Neural crest cell (in vitro differentiated cells): ENCODE measurements around the gene SEMA4D. TPM values are rescaled to one million over a fixed set of nuclear protein-coding genes. Genes with fewer than 3 reads are reported as not detected.
A peak's percentile ranks its signal among the peaks of the same experiment; 100 is the strongest.

ENCODE experiments used
- DNase-seq: peaks from one replicate; pipeline ENCODE4 v3.0.0; 2021; ENCODE audit warnings: low read depth, mixed read lengths, low spot score
- H3K27ac Mint-ChIP-seq: one replicate; pipeline ENCODE4 v1.8.0; 2021; ENCODE audit warnings: mild to moderate bottlenecking, mixed read lengths; ENCODE audit not compliant: unreplicated experiment
- H3K27me3 Mint-ChIP-seq: 2 replicates; pipeline ENCODE4 v1.8.0; 2021; ENCODE audit warnings: low read depth, mild to moderate bottlenecking, mixed read lengths
- H3K36me3 Mint-ChIP-seq: 2 replicates; pipeline ENCODE4 v1.8.0; 2021; ENCODE audit warnings: low read depth, mild to moderate bottlenecking, mixed read lengths
- H3K4me1 Mint-ChIP-seq: 2 replicates; pipeline ENCODE4 v1.8.0; 2021; ENCODE audit warnings: mixed read lengths
- H3K4me3 Mint-ChIP-seq: one replicate; pipeline ENCODE4 v1.8.0; 2021; ENCODE audit warnings: mild to moderate bottlenecking, mixed read lengths
- H3K9me3 Mint-ChIP-seq: 2 replicates; pipeline ENCODE4 v1.8.0; 2021; ENCODE audit warnings: mixed read lengths
- total RNA-seq: library from RNA; stranded (reverse); gene quantifications from 2 replicates; pipeline ENCODE4 v1.2.1, GENCODE V29; 2021
- TF ChIP-seq, protein P1 (sequence below): fragments of 200-600 bp; sonication (generic); conservative IDR thresholded peaks from 2 replicates; pipeline ENCODE4 v1.5.0; 2021; ENCODE audit warnings: antibody characterized with exemption, mild to moderate bottlenecking

Gene SEMA4D
- total RNA-seq, 1 donor from 2014 or later: 33.5 TPM

DNA sequence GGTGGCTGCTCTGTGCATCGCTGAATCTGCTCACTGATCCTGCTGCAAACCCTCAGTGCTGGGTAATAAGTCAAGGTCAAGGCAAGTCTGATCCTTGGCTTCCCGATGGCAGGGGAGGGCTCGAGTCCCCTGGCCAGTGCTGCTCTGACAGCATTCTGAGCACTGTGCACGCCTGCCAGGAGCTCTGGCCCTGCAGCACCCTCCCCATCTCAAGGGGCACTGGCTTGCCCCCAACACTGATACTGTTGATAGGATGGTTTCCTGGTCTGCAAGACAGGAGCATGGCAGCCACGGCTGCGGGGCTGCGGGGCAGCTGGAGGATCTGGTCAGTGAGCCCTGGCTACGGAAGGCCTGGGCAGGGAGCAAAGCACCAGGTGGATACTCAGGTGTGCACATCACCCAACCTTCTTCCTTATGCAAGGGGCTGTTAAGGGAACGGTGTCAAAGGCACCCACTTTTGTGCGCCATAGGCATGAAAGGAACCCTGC, 107.8 kb downstream of the SEMA4D start:
- Mint-ChIP-seq H3K36me3 (peaks cover 11% of the 10 kb centered on the region), H3K27ac (no peak overlapping the region)

DNA sequence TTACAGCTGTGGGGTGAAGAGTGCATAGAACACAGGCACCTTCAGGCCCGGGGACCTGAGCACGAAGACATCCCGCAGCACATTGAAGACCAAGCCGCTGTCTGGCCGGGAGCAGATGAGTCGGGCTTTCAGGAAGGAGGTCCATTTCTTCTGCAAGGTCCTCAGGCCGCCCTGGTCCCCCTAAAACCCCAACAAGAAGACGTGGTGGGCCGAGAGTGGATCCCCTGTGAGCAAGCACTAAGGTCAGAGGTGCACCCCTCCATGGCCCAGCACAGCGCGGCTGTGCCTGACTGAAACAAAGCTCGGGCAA, 109.1 kb downstream of the SEMA4D start:
- peaks cover 11% of the 10 kb centered on the region for H3K36me3 Mint-ChIP-seq
- H3K27me3 Mint-ChIP-seq: peaks cover 2% of the 10 kb centered on the region
- TF ChIP-seq, protein P1, sequence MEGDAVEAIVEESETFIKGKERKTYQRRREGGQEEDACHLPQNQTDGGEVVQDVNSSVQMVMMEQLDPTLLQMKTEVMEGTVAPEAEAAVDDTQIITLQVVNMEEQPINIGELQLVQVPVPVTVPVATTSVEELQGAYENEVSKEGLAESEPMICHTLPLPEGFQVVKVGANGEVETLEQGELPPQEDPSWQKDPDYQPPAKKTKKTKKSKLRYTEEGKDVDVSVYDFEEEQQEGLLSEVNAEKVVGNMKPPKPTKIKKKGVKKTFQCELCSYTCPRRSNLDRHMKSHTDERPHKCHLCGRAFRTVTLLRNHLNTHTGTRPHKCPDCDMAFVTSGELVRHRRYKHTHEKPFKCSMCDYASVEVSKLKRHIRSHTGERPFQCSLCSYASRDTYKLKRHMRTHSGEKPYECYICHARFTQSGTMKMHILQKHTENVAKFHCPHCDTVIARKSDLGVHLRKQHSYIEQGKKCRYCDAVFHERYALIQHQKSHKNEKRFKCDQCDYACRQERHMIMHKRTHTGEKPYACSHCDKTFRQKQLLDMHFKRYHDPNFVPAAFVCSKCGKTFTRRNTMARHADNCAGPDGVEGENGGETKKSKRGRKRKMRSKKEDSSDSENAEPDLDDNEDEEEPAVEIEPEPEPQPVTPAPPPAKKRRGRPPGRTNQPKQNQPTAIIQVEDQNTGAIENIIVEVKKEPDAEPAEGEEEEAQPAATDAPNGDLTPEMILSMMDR: no peak
- H3K27ac Mint-ChIP-seq: no peak overlapping the region
- no peaks in the 10 kb centered on the region for H3K9me3 Mint-ChIP-seq
- H3K4me3 Mint-ChIP-seq: no peak overlapping the region
- no peak for DNase-seq
- H3K4me1 Mint-ChIP-seq: no peaks in the 10 kb centered on the region

More for the DNA sequence above, 107.8 kb downstream of the SEMA4D start:
- DNase-seq: no peak
- Mint-ChIP-seq H3K4me1 (no peaks in the 10 kb centered on the region), H3K27me3 (peaks cover 3% of the 10 kb centered on the region), H3K4me3 (no peak overlapping the region), H3K9me3 (no peaks in the 10 kb centered on the region)
- TF ChIP-seq, protein P1: no peak

DNA sequence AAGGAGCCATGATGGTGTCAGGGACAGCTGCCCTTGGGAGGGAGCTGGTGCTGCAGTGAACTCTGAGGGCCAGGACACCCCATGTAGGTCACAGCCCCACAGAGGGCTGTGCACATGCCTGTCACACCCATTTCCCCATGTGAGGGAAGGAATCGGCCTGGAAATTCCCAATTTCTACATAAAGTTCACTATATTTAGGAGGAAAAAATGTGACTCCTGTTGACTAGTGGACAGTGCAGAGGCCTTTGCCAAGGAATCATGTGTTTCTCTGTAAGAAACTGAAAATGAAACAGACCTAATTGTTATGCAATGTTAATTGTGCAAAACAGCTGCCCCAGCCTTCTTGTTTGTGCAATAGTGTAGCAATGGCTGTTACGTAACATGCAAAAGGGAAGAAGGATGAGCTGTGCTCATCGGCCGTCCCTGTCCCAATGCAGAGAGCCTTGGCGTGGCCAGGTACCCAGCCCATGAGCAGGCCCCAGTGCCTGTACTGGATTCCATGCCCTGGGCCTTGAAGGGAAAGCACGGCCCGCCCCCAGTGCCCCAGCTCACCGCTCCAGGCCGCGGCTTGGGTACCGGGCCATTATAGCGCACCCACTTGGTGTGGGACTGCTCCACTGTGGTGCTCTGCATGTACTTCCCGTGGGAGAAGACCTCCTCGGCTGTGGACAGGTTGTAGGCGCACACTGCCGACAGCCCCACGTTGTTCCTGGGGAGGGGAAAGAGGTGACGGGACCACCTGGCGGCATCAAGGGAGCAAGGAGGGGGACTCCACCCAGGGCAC, 109.6 kb downstream of the SEMA4D start:
- no peaks in the 10 kb centered on the region for H3K4me1 Mint-ChIP-seq
- H3K36me3 Mint-ChIP-seq: peaks cover 11% of the 10 kb centered on the region
- no peak overlapping the region for H3K4me3 Mint-ChIP-seq
- TF ChIP-seq, protein P1: no peak
- H3K9me3 Mint-ChIP-seq: no peaks in the 10 kb centered on the region
- H3K27me3 Mint-ChIP-seq: no peaks in the 10 kb centered on the region
- no peak for DNase-seq
- peak overlapping the region; percentile 67 for H3K27ac Mint-ChIP-seq

DNA sequence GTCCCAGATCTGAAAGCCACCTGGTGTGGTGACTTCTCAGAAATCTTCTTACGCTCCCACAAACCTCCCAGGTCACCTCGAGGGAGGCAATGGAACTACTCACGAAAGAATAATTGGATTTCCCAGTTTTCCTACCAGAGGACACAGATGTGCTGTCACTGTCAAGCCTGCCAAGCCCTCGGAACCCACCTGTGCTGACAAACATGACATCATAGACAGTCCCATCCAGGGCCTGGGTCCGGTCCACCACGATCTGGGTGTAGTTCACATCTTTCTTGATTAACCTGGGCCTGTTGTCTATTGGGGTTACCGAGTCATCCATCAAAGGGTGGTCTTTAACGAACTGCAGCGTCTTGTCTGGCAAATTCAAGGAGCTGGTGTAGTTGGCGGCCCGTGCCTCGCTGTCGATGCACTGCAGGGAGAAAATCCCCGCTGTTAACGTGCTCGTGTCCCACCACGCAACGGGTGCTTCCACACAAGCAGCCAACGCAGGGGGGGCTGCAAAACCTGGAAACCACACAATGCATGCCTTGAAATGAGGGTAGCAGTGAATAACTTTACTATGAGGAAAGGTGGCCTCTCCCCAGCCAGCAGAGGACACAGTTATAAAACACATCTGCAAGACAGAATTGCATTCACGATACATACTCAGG, 110.6 kb downstream of the SEMA4D start:
- no peaks in the 10 kb centered on the region for H3K9me3 Mint-ChIP-seq
- peaks cover 6% of the 10 kb centered on the region for H3K36me3 Mint-ChIP-seq
- H3K4me3 Mint-ChIP-seq: no peak overlapping the region
- DNase-seq: no peak
- TF ChIP-seq, protein P1: no peak
- no peak overlapping the region for H3K27ac Mint-ChIP-seq
- H3K27me3 Mint-ChIP-seq: no peaks in the 10 kb centered on the region
- H3K4me1 Mint-ChIP-seq: no peaks in the 10 kb centered on the region

DNA sequence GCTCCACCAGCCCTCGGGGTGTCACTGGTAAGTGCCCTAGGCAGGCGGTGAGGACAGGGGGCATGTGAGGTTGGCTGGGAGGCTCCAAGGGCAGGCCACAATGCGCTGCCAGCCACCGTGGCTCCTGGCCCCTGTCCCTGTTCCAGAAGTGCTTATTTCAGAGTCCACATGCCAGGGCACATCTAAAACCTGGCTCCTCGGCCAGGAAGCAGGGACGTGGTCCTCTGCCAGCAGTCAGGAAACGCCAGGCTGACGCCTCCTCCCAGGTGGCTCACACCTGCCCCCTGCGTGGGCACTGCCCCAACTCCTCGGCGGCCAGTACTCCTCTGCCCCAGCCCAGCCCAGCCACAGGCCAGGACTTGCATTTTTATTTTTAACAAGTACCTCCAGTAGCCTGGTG, 111.1 kb downstream of the SEMA4D start:
- Mint-ChIP-seq H3K27ac (no peak overlapping the region), H3K4me3 (no peak overlapping the region), H3K9me3 (no peaks in the 10 kb centered on the region), H3K27me3 (no peaks in the 10 kb centered on the region), H3K36me3 (peaks cover 6% of the 10 kb centered on the region), H3K4me1 (no peaks in the 10 kb centered on the region)
- DNase-seq: no peak
- TF ChIP-seq, protein P1: no peak
